ENCODE data around the gene SDR39U1.
A peak's percentile ranks its signal among the peaks of the same experiment; 100 is the strongest.

The SDR39U1 gene

GRCh38 chr14:24414077-24414476 is 28.5 kb downstream of the SDR39U1 start:
- Histone ChIP-seq H3K9me3 (ENCODE audit: low read length) (no peaks in the 10 kb centered on the region), H3K27me3 (ENCODE audit: control insufficient read depth in 1 of 2, insufficient read depth in 2 of 2, low read length in 2 of 2) (no peaks in the 10 kb centered on the region), H3K27ac (ENCODE audit: low read depth, low read length) (no peak overlapping the region), H3K9ac (ENCODE audit: low read length) (no peak overlapping the region), H3K4me1 (ENCODE audit: insufficient read depth, low read length) (peaks cover 7% of the 10 kb centered on the region), H3K4me3 (ENCODE audit: low read depth in 1 of 2, low read length in 2 of 2) (no peak overlapping the region), H3K36me3 (ENCODE audit: insufficient read depth, low read length) (peaks cover 14% of the 10 kb centered on the region)

GRCh38 chr14:24411443-24412389 is 30.9 kb downstream of the SDR39U1 start:
- no peaks in the 10 kb centered on the region for H3K9me3 ChIP-seq (ENCODE audit: low read length)
- no peak overlapping the region for H3K4me3 ChIP-seq (ENCODE audit: low read depth in 1 of 2, low read length in 2 of 2)
- peaks cover 24% of the 10 kb centered on the region for H3K36me3 ChIP-seq (ENCODE audit: insufficient read depth, low read length)
- H3K9ac ChIP-seq (ENCODE audit: low read length) = no peak overlapping the region
- no peaks in the 10 kb centered on the region for H3K27me3 ChIP-seq (ENCODE audit: control insufficient read depth in 1 of 2, insufficient read depth in 2 of 2, low read length in 2 of 2)
- H3K4me1 ChIP-seq (ENCODE audit: insufficient read depth, low read length) = no peaks in the 10 kb centered on the region
- H3K27ac ChIP-seq (ENCODE audit: low read depth, low read length) = no peak overlapping the region

GRCh38 chr14:24409956-24410355 is 32.6 kb downstream of the SDR39U1 start:
- Histone ChIP-seq H3K27ac (ENCODE audit: low read depth, low read length) (no peak overlapping the region), H3K4me1 (ENCODE audit: insufficient read depth, low read length) (no peaks in the 10 kb centered on the region), H3K9me3 (ENCODE audit: low read length) (no peaks in the 10 kb centered on the region), H3K36me3 (ENCODE audit: insufficient read depth, low read length) (peaks cover 23% of the 10 kb centered on the region), H3K9ac (ENCODE audit: low read length) (no peak overlapping the region), H3K4me3 (ENCODE audit: low read depth in 1 of 2, low read length in 2 of 2) (no peak overlapping the region), H3K27me3 (ENCODE audit: control insufficient read depth in 1 of 2, insufficient read depth in 2 of 2, low read length in 2 of 2) (no peaks in the 10 kb centered on the region)

GRCh38 chr14:24409192-24409591 is 33.4 kb downstream of the SDR39U1 start:
- no peaks in the 10 kb centered on the region for H3K4me1 ChIP-seq (ENCODE audit: insufficient read depth, low read length)
- peaks cover 22% of the 10 kb centered on the region for H3K36me3 ChIP-seq (ENCODE audit: insufficient read depth, low read length)
- no peak overlapping the region for H3K4me3 ChIP-seq (ENCODE audit: low read depth in 1 of 2, low read length in 2 of 2)
- no peaks in the 10 kb centered on the region for H3K9me3 ChIP-seq (ENCODE audit: low read length)
- H3K9ac ChIP-seq (ENCODE audit: low read length) = no peak overlapping the region
- no peak overlapping the region for H3K27ac ChIP-seq (ENCODE audit: low read depth, low read length)
- H3K27me3 ChIP-seq (ENCODE audit: control insufficient read depth in 1 of 2, insufficient read depth in 2 of 2, low read length in 2 of 2) = no peaks in the 10 kb centered on the region

- Histone ChIP-seq H3K9ac (ENCODE audit: low read length) (no peak overlapping the region), H3K36me3 (ENCODE audit: insufficient read depth, low read length) (peaks cover 18% of the 10 kb centered on the region), H3K4me1 (ENCODE audit: insufficient read depth, low read length) (peaks cover 4% of the 10 kb centered on the region), H3K9me3 (ENCODE audit: low read length) (no peaks in the 10 kb centered on the region), H3K27me3 (ENCODE audit: control insufficient read depth in 1 of 2, insufficient read depth in 2 of 2, low read length in 2 of 2) (no peaks in the 10 kb centered on the region), H3K27ac (ENCODE audit: low read depth, low read length) (no peak overlapping the region), H3K4me3 (ENCODE audit: low read depth in 1 of 2, low read length in 2 of 2) (no peak overlapping the region)
These were observed 33.8 kb downstream of the SDR39U1 start for GRCh38 chr14:24408764-24409163.

GRCh38 chr14:24407608-24408325 is 34.8 kb downstream of the SDR39U1 start:
- Histone ChIP-seq H3K9me3 (ENCODE audit: low read length) (no peaks in the 10 kb centered on the region), H3K9ac (ENCODE audit: low read length) (no peak overlapping the region), H3K4me1 (ENCODE audit: insufficient read depth, low read length) (peaks cover 14% of the 10 kb centered on the region), H3K4me3 (ENCODE audit: low read depth in 1 of 2, low read length in 2 of 2) (no peak overlapping the region), H3K27ac (ENCODE audit: low read depth, low read length) (no peak overlapping the region), H3K27me3 (ENCODE audit: control insufficient read depth in 1 of 2, insufficient read depth in 2 of 2, low read length in 2 of 2) (no peaks in the 10 kb centered on the region), H3K36me3 (ENCODE audit: insufficient read depth, low read length) (peaks cover 14% of the 10 kb centered on the region)

- no peak overlapping the region for H3K27ac ChIP-seq (ENCODE audit: low read depth, low read length)
- H3K4me3 ChIP-seq (ENCODE audit: low read depth in 1 of 2, low read length in 2 of 2) = no peak overlapping the region
- H3K9ac ChIP-seq (ENCODE audit: low read length) = no peak overlapping the region
- no peaks in the 10 kb centered on the region for H3K27me3 ChIP-seq (ENCODE audit: control insufficient read depth in 1 of 2, insufficient read depth in 2 of 2, low read length in 2 of 2)
- peaks cover 27% of the 10 kb centered on the region for H3K4me1 ChIP-seq (ENCODE audit: insufficient read depth, low read length)
- H3K9me3 ChIP-seq (ENCODE audit: low read length) = no peaks in the 10 kb centered on the region
- peaks cover 14% of the 10 kb centered on the region for H3K36me3 ChIP-seq (ENCODE audit: insufficient read depth, low read length)
These were observed 36.2 kb downstream of the SDR39U1 start for GRCh38 chr14:24406416-24406815.

GRCh38 chr14:24404814-24405213 is 37.8 kb downstream of the SDR39U1 start:
- peaks cover 14% of the 10 kb centered on the region for H3K36me3 ChIP-seq (ENCODE audit: insufficient read depth, low read length)
- H3K9ac ChIP-seq (ENCODE audit: low read length) = no peak overlapping the region
- no peaks in the 10 kb centered on the region for H3K27me3 ChIP-seq (ENCODE audit: control insufficient read depth in 1 of 2, insufficient read depth in 2 of 2, low read length in 2 of 2)
- no peak overlapping the region for H3K4me3 ChIP-seq (ENCODE audit: low read depth in 1 of 2, low read length in 2 of 2)
- peaks cover 43% of the 10 kb centered on the region for H3K4me1 ChIP-seq (ENCODE audit: insufficient read depth, low read length)
- H3K9me3 ChIP-seq (ENCODE audit: low read length) = no peaks in the 10 kb centered on the region
- H3K27ac ChIP-seq (ENCODE audit: low read depth, low read length) = no peak overlapping the region

GRCh38 chr14:24403294-24403998 is 39.1 kb downstream of the SDR39U1 start:
- no peaks in the 10 kb centered on the region for H3K27me3 ChIP-seq (ENCODE audit: control insufficient read depth in 1 of 2, insufficient read depth in 2 of 2, low read length in 2 of 2)
- H3K27ac ChIP-seq (ENCODE audit: low read depth, low read length) = peak overlapping the region; percentile 30
- no peak overlapping the region for H3K9ac ChIP-seq (ENCODE audit: low read length)
- peaks cover 10% of the 10 kb centered on the region for H3K36me3 ChIP-seq (ENCODE audit: insufficient read depth, low read length)
- H3K9me3 ChIP-seq (ENCODE audit: low read length) = no peaks in the 10 kb centered on the region
- no peak overlapping the region for H3K4me3 ChIP-seq (ENCODE audit: low read depth in 1 of 2, low read length in 2 of 2)
- H3K4me1 ChIP-seq (ENCODE audit: insufficient read depth, low read length) = peaks cover 46% of the 10 kb centered on the region

GRCh38 chr14:24401810-24402702 is 40.5 kb downstream of the SDR39U1 start:
- no peaks in the 10 kb centered on the region for H3K9me3 ChIP-seq (ENCODE audit: low read length)
- H3K4me1 ChIP-seq (ENCODE audit: insufficient read depth, low read length) = peaks cover 54% of the 10 kb centered on the region
- H3K27me3 ChIP-seq (ENCODE audit: control insufficient read depth in 1 of 2, insufficient read depth in 2 of 2, low read length in 2 of 2) = no peaks in the 10 kb centered on the region
- H3K36me3 ChIP-seq (ENCODE audit: insufficient read depth, low read length) = peaks cover 5% of the 10 kb centered on the region
- H3K27ac ChIP-seq (ENCODE audit: low read depth, low read length) = no peak overlapping the region
- no peak overlapping the region for H3K4me3 ChIP-seq (ENCODE audit: low read depth in 1 of 2, low read length in 2 of 2)
- no peak overlapping the region for H3K9ac ChIP-seq (ENCODE audit: low read length)

Measured in muscle layer of colon (tissue), 2 donors.